GM12878 (cell line): ENCODE measurements around the gene CDX1. TPM values are rescaled to one million over a fixed set of nuclear protein-coding genes. Genes with fewer than 3 reads are reported as not detected.

Experiments used
- ATAC-seq: fragments of 200-7000 bp; cut with Tn5 transposase; 3 replicates; pipeline ENCODE4 v1.9.1; 2020; ENCODE audit warnings: mild to moderate bottlenecking, moderate library complexity
- BruUV-seq: library from RNA; stranded (reverse); fragments of 400-500 nt; replicated peaks from 2 replicates; lab custom pipeline; 2021; lab: Mats Ljungman, UMichigan
- CTCF ChIA-PET: fragments of 300-600 bp; sonication (Branson Sonifier 250); formaldehyde crosslinking; extraction: SDS; loops from one replicate; lab custom pipeline; 2021; ENCODE audit warnings: inconsistent platforms; lab: Yijun Ruan, JAX
- POLR2A ChIA-PET: fragments of 350-600 bp; formaldehyde crosslinking; extraction: SDS; loops from one replicate; lab custom pipeline; 2021; ENCODE audit warnings: inconsistent platforms; lab: Charles Lee
- RAD21 ChIA-PET: fragments of 300-600 bp; sonication (Branson Sonifier 250); formaldehyde crosslinking; loops from one replicate; lab custom pipeline; 2023; ENCODE audit warnings: antibody characterized with exemption; ENCODE audit not compliant: unreplicated experiment; lab: Charles Lee
- SMC1A ChIA-PET: fragments of 300-600 bp; sonication (Branson Sonifier 250); formaldehyde crosslinking; loops from one replicate; lab custom pipeline; 2023; ENCODE audit not compliant: unreplicated experiment, uncharacterized antibody; lab: Charles Lee
- DNase-seq: peaks from one replicate; pipeline ENCODE4 v3.0.0-alpha.2; 2011; ENCODE audit warnings: low read depth, low spot score
- FAIRE-seq: peaks from 3 replicates; lab custom pipeline; 2011; peaks lifted over from hg19 to GRCh38; lab: Jason Lieb, UNC
- H2AFZ ChIP-seq: 2 replicates; pipeline ENCODE4 v1.6.0; 2011; ENCODE audit warnings: low read depth, low read length, control low read depth; ENCODE audit not compliant: control insufficient read depth
- H3K27ac ChIP-seq: 2 replicates; pipeline ENCODE4 v1.5.1; 2011; ENCODE audit warnings: control low read depth; ENCODE audit not compliant: control insufficient read depth, insufficient read depth
- H3K27me3 ChIP-seq, 2 experiments: replicated peaks in 1 of 2; 2 replicates each; pipeline versions ENCODE4 v1.6.0 to v1.6.1; 2011; ENCODE audit warnings: low read length in 1 of 2; ENCODE audit not compliant: control insufficient read depth in 2 of 2, insufficient read depth in 2 of 2
- H3K36me3 ChIP-seq, 2 experiments: 2 replicates each; pipeline ENCODE4 v1.5.1; 2011; ENCODE audit warnings: low read length in 1 of 2; ENCODE audit not compliant: control insufficient read depth in 2 of 2, insufficient read depth in 2 of 2
- H3K4me1 ChIP-seq: 2 replicates; pipeline ENCODE4 v1.6.1; 2011; ENCODE audit warnings: mild to moderate bottlenecking, low read length, moderate library complexity, mixed read lengths; ENCODE audit not compliant: control insufficient read depth, insufficient read depth
- H3K4me2 ChIP-seq: 2 replicates; pipeline ENCODE4 v1.6.0; 2011; ENCODE audit warnings: control low read depth; ENCODE audit not compliant: control insufficient read depth, insufficient read depth
- H3K4me3 ChIP-seq: fragments of 200-600 bp; sonication (generic); 2 replicates; pipeline ENCODE4 v1.5.1; 2016
- H3K79me2 ChIP-seq: 2 replicates; pipeline ENCODE4 v1.6.0; 2011; ENCODE audit warnings: low read length; ENCODE audit not compliant: control insufficient read depth, insufficient read depth
- H3K9ac ChIP-seq: 2 replicates; pipeline ENCODE4 v1.8.0; 2011; ENCODE audit warnings: low read length, control low read depth, mixed read lengths; ENCODE audit not compliant: control insufficient read depth, insufficient read depth
- H3K9me3 ChIP-seq: replicated peaks from 3 replicates; pipeline ENCODE4 v1.5.1; 2011; ENCODE audit warnings: mild to moderate bottlenecking, low read length; ENCODE audit not compliant: control insufficient read depth, insufficient read depth
- H4K20me1 ChIP-seq: 2 replicates; pipeline ENCODE4 v1.6.0; 2011; ENCODE audit not compliant: control insufficient read depth, insufficient read depth
- IKZF1 ChIP-seq: fragments of 450-650 bp; conservative IDR thresholded peaks from 2 replicates; pipeline ENCODE4 v1.6.1; 2017; ENCODE audit warnings: antibody characterized with exemption, mild to moderate bottlenecking
- MTA2 ChIP-seq: fragments of 450-650 bp; IDR thresholded peaks from 2 replicates; pipeline ENCODE4 v1.6.1; 2016; ENCODE audit warnings: low read depth, mild to moderate bottlenecking, moderate library complexity
- PAX8 ChIP-seq: fragments of 450-650 bp; IDR thresholded peaks from 2 replicates; pipeline ENCODE4 v1.6.1; 2017; ENCODE audit warnings: mild to moderate bottlenecking, moderate library complexity
- WGBS: methylation state at CpG from one replicate; pipeline ENCODE4 v1.1.6; 2016; ENCODE audit warnings: low lambda C conversion rate; ENCODE audit not compliant: insufficient replicate concordance, insufficient coverage; ENCODE audit errors: missing lambda C conversion rate; 5-methylcytosine and 5-hydroxymethylcytosine counted together
- in situ Hi-C: fragments of 300-500 bp; cut with MboI; formaldehyde crosslinking; loops from 9 replicates; pipeline ENCODE4 v1.14.3; 2018; ENCODE audit warnings: mixed read lengths
- intact Hi-C: fragments of 100-400 bp; cut with micrococcal nuclease; formaldehyde crosslinking; loops from one replicate; pipeline ENCODE4 v1.14.2; 2022; ENCODE audit not compliant: unreplicated experiment
- polyA plus RNA-seq, 11 experiments: library from polyadenylated mRNA; depleted of rRNA in 4 of 11; unstranded in 6 of 11; stranded (reverse) in 5 of 11; fragments of >200 nt; fragmentation: Nextera tagmentation in 4 of 11; fragmentation: Illumina TruSeq in 1 of 11; extraction: Ambion mirVana in 4 of 11; extraction: Trizol in 1 of 11; gene quantifications; 1 replicate in 1 of 11; 2 replicates in 10 of 11; pipeline versions ENCODE4 v1.2.1 to v1.2.3, GENCODE V29; 2011 to 2016; ENCODE audit warnings: inconsistent platforms in 2 of 11, missing spikeins in 2 of 11, low read depth in 1 of 11
- total RNA-seq, 4 experiments: library from RNA; depleted of rRNA in 3 of 4; stranded (reverse); fragments of >200 nt in 3 of 4; fragmentation: Illumina TruSeq in 1 of 4; extraction: Trizol in 1 of 4; gene quantifications; 2 replicates each; pipeline versions ENCODE4 v1.2.1 to v1.2.3, GENCODE V29; 2013 to 2021

The CDX1 gene
- total and polyA plus RNA-seq, 10 of the 15 experiments (the other 5 are each of a cell fraction or from before 2014, with no cell fraction given) = not detected

GRCh38 chr5:150177721-150178120 lies 11.1 kb downstream of the CDX1 start:
- Histone ChIP-seq H3K4me1 (no peaks in the 10 kb centered on the region), H2AFZ (no peak overlapping the region)
- ATAC-seq = no peak
- BruUV-seq = no TSS peak
- TF ChIP-seq PAX8 (no peak), MTA2 (no peak)
- TF ChIP-seq, all 136 proteins: peak for 0
- Histone ChIP-seq H3K27me3 (no peaks in the 10 kb centered on the region; a peak in 2 of 4 replicates), H4K20me1 (no peaks in the 10 kb centered on the region), H3K9me3 (no peaks in the 10 kb centered on the region), H3K9ac (no peak overlapping the region), H3K4me2 (no peak overlapping the region), H3K36me3 (no peaks in the 10 kb centered on the region), H3K27ac (no peak overlapping the region), H3K4me3 (no peak overlapping the region), H3K79me2 (no peaks in the 10 kb centered on the region)
- ChIA-PET CTCF (interaction anchor here (0.8 to 9.3 kb wide), 4 partner anchors 16 to 47 kb away, joined by 3 to 68 read pairs (median 4); no protein-coding TSS in a partner anchor), POLR2A (no interaction called here), RAD21 (interaction anchor here (1.1 to 1.4 kb wide), 3 partner anchors 13 to 19 kb away, joined by 3 to 4 read pairs (median 3); no protein-coding TSS in a partner anchor), SMC1A (no interaction called here)
- DNase-seq (no peak), FAIRE-seq (no peak)
- intact Hi-C loops (no loop called here), in situ Hi-C loops (no loop called here)
- WGBS = 43% methylated on average over 4 of the region's 4 CpGs

GRCh38 chr5:150178262-150178661 lies 11.7 kb downstream of the CDX1 start:
- H3K4me2 ChIP-seq = no peak overlapping the region
- H3K79me2 ChIP-seq = no peaks in the 10 kb centered on the region
- ChIA-PET CTCF (interaction anchor here (0.8 to 9.3 kb wide), 4 partner anchors 16 to 47 kb away, joined by 3 to 68 read pairs (median 4); no protein-coding TSS in a partner anchor), RAD21 (interaction anchor here (1.1 to 1.3 kb wide), 2 partner anchors 13 to 19 kb away, joined by 3 read pairs; no protein-coding TSS in a partner anchor), POLR2A (no interaction called here), SMC1A (interaction anchor here (0.7 to 1.2 kb wide), 2 partner anchors 16 to 280 kb away, joined by 3 read pairs; no protein-coding TSS in a partner anchor)
- no peaks in the 10 kb centered on the region for H4K20me1 ChIP-seq
- in situ Hi-C loops (no loop called here), intact Hi-C loops (no loop called here)
- H3K27me3 ChIP-seq = no peaks in the 10 kb centered on the region; a peak in 2 of 4 replicates
- FAIRE-seq (no peak), DNase-seq (no peak), ATAC-seq (peak; percentile 72)
- no peak overlapping the region for H2AFZ ChIP-seq
- BruUV-seq = no TSS peak
- H3K27ac ChIP-seq = no peak overlapping the region
- no peak overlapping the region for H3K9ac ChIP-seq
- no peak overlapping the region for H3K4me3 ChIP-seq
- peak; percentile 36; the same call in 1 of the 2 replicates for TF ChIP-seq IKZF1
- no peak for TF ChIP-seq PAX8
- TF ChIP-seq MTA2 = 0 out of 2 replicates have a peak, but pooled peaks have one; percentile 16
- WGBS = 8% methylated on average over 4 of the region's 4 CpGs
- no peaks in the 10 kb centered on the region for H3K4me1 ChIP-seq
- no peaks in the 10 kb centered on the region for H3K9me3 ChIP-seq
- no peaks in the 10 kb centered on the region for H3K36me3 ChIP-seq
